GM12878 (cell line): Measurements from ENCODE around the gene ACSS1.

ENCODE experiments used
- ATF3 ChIP-seq: IDR thresholded peaks from 2 replicates; pipeline ENCODE4 v1.6.1; 2011; ENCODE audit warnings: low read depth, mild to moderate bottlenecking, low read length, moderate library complexity, borderline replicate concordance; ENCODE audit errors: extremely low read depth
- CTCF ChIP-seq, 3 experiments: IDR thresholded peaks in 2 of 3; conservative IDR thresholded peaks in 1 of 3; 2 replicates each; pipeline ENCODE4 v1.5.1; 2011; ENCODE audit warnings: low read depth in 3 of 3, low read length in 3 of 3, mild to moderate bottlenecking in 3 of 3, control low read depth in 2 of 3, moderate library complexity in 2 of 3, inconsistent platforms in 1 of 3, mixed read lengths in 1 of 3; ENCODE audit not compliant: control insufficient read depth in 2 of 3, insufficient read depth in 1 of 3; ENCODE audit errors: extremely low read depth in 1 of 3
- SP1 ChIP-seq: IDR thresholded peaks from one replicate; pipeline ENCODE4 v1.6.1; 2011; ENCODE audit warnings: low read depth, low read length

GRCh38 chr20:25071734-25072133 is 13.8 kb upstream of the ACSS1 start:
- no peak for TF ChIP-seq CTCF (IDR thresholded peaks at IDR 0.05 in 2 of 3, conservative IDR thresholded peaks at IDR 0.05 in 1 of 3; ENCODE audit: control insufficient read depth in 2 of 3, extremely low read depth in 1 of 3, insufficient read depth in 1 of 3, low read depth in 3 of 3, low read length in 3 of 3)
- no peak for TF ChIP-seq ATF3
- TF ChIP-seq SP1 = no peak
